GM19328 (cell line): ENCODE measurements around the gene VSX1.

Experiments
- ATAC-seq: cut with Tn5 transposase; IDR thresholded peaks from one replicate; pipeline ENCODE4 v1.9.1; 2021; ENCODE audit warnings: mild to moderate bottlenecking, moderate library complexity; ENCODE audit not compliant: unreplicated experiment

VSX1 gene

DNA sequence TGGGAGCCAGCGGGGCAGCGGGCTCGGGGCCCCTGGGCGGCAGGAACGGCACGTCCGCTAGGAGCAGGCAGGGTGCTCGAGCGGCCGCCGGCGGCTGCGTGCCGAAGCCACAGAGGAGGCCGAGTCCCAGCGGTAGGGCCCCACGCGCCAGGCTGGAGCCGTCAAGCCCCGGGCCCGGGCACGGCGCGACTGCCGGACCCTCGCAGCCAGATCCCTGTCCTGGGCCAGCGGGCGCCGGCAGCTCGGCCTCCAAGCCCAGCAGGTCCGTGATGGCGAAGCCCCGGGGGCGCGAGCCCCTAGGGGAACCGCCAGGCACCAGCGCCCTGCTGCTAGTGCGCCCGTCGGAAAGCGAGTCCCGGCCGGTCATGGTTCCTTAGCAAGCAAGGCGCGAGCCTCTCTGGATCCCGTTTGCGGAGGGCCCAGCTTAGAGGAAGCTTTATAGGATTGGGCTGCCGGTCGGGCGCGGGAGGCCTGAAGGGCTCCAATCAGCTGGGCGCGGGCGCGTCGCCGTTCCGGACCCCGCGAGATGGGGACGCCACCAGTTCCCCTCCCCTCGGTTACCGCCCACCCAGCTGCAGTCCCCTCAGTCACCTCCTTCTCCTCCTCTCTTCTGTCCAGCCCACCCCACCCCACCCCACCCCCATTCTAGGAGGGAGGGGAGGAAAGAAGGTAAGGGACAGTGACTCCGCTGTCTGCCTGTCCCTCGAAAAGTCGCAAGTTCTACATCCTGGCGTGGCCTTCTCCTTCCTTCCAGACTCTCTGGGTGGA, at the start of gene VSX1:
Gene VSX1, minus strand, starts transcription at position 412 of the 768 bp plus-strand sequence. Its CDS starts 45 bp downstream, at position 367.
- ATAC-seq, result no peak

DNA sequence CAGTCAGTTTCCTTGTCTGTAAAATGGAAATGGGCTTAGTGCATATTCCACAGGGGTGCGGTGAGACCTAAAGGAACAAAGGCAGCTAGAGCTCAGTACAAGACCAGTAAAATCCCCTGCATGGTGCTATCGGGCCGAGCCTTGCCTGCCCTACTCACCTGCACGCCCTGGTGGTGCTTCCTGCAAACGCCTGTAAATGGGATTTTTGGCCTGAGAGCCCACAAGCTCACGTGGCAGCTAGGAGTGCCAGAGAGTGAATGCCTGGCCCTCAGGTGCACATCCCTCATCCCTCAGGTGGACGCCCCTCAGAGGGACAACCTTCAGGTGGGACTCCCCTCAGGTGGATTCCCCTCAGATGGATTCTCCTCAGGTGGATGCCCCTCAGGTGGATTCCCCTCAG, 48.0 kb upstream of the VSX1 start:
- ATAC-seq, result no peak

DNA sequence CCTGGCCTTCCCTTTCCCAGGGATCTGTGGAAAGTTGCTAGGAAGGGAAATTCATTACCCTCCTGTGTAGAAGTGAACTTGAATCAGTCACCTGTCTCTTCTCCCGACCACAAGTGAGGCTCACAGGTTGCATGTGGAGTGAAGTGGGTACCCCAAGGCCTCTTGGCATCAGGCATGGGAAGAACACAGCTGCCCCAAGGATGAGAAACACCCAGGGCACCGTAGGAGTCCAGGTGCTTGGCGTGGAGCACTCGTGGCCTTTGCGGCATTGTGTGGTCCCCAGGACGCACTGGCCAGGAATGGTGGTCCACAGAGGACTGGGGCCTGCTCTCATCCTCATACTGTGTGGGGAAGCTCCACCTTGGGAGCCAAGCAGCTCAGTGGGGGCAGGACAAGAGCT, 47.5 kb upstream of the VSX1 start:
- no peak for ATAC-seq

DNA sequence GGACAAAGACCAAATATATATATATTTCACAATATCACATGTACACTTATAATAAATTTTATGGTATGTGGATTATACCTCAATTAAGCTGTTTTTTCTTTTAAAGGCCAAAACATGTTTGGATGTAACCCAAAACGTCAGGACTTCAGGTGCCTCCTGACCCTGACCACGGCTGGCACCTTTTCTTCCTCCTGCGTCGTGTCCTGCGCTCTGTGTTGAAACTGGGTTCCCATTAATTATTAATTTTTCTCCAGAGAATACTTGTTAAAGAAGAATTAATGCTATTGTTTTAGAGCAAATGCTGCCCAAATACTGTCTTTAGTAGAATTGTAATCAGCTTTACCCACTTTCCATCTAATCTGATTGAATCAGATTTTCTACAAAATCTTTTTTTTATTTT, 46.7 kb upstream of the VSX1 start:
- ATAC-seq, result no peak

DNA sequence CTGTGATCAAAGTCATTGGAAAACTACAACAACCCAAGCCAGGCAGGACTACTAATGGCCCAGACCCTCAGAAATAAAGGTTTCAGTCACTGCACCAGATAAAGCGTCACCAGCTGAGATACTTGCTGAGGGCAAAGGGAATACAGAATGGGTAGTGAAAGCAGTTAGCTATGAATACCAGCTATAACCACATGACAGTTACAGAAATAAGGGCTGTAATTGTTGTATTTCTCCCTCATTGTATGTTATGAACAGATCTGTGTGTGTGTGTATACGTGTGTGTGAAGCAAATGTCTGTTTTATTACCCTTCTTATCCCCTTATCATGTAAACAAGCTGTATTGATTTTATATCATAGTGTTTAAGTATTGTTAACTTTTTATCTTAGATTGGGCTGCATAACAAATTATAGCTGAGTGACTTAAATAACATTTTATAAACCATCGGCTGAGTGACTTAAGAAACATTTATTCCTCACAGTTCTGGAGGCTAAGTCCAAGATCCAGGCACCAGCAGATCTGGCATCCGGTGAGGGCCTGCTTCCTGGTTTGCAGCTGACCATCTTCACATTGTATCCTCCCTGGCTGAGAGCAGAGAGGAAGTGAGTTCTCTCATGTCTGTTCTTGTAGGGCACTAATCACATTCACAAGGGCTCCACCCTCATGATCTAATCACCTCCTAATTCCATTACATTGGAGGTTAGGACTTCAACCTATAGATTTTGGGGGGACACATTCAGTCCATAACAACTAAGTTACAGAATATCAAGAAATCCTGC, 46.0 kb upstream of the VSX1 start:
- no peak for ATAC-seq

DNA sequence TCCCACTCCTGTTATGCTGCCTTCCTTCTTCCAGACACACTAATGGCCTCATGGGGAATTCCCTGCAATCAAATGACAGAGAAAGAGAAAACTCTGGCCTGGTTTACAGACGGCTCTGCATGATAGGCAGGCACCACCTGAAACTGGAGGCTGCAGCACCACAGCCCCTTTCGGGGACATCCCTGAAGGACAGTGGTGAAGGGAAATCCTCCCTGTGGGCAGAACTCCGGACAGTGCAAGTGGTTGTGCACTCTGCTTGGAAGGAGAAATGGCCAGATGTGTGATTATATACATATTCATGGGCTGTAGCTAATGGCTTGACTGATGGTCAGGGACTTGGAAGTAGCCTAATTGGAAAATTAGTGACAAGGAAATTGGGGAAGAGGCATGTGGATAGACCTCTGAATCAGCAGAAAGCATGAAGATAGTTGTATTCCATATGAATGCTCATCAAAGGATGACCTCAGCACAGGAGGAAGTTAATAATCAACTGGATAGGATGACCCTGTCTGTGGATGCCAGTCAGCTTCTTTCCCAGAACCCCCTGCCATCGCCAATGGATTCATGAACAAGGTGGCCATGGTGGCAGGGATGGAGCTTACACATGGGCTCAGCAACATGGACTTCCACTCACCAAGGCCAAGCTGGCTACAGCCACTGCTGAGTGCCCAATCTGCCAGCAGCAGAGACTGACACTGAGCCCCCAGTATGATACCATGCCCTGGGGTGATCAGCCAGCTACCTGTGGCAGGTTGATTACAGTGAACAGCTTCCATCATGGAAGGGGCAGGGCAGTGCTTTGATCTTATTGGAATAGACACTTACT, 44.5 kb upstream of the VSX1 start:
- no peak for ATAC-seq

DNA sequence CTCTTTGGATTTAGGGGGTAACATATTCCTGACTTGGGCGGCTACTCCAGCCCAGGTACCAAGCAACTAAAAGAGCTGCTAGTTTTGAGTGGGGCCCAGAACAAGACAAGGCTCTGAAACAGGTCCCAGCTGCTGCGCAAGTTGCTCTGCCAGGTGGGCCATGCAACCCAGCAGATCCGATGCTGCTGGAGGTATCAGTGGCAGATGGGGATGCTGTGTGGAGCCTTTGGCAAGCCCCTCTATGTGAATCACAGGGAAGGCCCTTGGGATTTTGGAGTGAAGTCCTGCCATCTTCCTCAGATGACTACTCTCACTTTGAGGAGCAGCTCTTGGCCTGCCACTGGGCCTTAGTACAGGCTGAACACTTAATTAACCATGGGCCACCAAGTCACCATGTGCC, 43.7 kb upstream of the VSX1 start:
- no peak for ATAC-seq

DNA sequence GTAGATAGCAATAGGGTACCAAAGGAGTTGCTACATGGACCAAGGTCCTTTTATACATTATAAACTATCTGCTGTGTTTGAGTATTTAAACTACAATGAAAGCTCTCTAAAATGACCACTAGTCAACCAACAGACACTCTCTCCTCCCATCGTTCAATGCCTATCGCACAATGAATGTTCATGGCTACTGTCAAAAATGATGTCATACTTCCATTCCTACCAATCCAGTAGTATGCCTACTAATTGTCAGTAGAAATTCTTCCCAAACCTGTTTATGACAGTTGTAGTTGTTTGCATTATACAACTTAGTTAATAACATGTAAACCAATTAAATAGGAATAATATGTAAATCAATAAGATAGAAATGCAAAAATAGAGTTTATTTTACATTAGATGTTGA, 39.0 kb upstream of the VSX1 start:
- ATAC-seq, result no peak

DNA sequence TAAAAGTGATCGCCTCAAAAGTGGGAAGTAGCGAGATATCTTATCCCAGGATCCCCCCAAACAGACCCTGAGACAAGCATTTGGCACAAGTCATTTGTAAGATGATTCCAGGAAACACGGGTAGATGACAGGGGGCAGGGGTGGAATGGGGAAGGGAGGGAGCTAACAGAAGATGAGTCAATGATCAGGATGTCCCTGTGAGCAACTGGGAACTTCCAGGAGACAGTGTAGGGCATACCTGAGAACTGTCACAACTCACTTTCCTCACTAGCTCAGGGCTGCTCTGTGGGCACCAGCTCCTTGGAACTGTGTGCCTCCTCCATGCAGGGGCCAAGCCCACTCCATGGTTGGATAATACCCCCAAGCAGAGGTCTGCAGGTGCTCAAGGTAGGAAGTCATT, 38.5 kb upstream of the VSX1 start:
- no peak for ATAC-seq

DNA sequence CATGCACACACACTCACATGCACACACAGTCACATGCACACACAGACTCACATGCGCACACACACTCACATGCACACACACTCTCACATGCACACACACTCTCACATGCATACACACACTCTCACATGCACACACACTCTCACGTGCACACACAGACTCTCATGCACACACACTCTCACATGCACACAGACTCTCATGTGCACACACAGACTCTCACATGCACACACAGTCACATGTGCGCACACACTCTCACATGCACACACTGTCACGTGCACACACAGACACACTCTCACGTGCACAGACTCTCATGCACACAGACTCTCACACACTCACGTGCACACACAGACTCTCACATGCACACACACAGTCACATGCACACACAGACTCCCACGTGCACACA, 36.6 kb upstream of the VSX1 start:
- no peak for ATAC-seq

DNA sequence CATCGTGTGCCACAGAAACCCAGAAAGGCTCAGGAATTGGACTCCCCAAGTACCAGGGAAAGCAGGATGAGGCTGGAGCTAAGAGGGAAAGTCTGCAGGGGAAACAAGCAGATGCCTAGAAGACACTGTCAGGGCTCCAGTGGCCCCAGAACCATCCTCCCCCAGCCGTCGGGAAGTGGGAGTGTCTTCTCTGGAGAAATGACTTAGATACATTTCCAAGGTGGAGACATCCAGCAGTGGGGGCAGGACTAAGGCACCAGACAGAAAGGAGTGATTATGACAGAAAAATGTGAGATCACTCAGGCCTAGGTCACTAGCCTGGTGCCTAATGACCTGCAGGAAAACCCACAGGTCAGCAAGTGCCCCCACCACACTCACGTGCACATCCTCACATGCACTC, 36.0 kb upstream of the VSX1 start:
- no peak for ATAC-seq

DNA sequence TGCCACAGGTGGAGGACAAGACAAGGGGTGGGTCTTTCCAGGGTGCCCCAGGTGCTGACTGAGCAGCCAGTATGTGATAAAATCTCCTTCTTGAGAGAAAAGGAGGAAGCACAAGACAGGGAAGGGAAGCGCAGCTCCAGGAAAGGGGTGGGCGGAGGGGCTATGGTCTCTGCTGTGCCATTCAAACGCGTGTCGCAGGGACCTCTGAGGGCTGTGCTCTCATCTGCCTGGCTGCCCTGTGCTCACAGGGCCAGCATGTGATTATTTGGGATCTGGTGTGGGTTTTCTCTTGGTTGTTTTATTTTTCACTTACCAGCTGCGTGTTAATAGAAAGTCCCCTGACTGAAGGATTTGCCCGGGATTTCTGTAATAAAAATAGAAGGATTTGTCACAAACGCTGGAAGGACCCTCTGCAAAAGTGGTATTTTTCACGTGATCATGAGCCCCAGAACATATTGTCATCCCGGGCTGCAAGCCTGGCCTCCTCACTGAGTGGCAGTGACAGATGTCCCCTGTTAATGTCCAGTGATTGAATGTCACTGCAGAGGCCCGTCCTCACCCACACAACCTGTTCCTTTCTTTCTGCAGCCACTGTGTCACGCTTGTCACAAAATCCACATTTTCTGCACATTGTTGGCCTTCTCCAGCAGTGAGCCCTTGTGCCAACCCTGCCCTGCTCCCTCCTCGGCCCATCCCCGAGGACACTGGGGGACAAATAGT, 35.0 kb upstream of the VSX1 start:
- no peak for ATAC-seq

DNA sequence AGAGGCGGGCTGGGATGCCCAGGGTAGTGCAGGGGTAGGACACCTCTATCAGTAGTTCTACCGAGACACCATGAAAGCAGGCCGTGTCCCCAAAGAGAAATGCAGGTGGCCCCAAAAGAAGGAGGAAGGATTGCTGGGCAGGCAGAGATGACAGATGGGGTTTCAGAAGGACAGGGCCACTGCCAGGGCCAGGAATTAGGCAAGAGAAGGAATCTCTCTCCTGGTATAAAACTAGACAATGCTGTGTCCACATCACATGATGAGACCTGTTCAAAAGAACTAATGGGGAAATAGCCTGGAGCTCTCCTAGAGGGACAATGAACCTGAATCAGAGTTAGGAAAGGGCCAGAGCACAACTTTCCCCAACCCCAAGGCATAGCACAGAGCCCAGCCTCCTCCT, 21.6 kb upstream of the VSX1 start:
- ATAC-seq, result no peak

DNA sequence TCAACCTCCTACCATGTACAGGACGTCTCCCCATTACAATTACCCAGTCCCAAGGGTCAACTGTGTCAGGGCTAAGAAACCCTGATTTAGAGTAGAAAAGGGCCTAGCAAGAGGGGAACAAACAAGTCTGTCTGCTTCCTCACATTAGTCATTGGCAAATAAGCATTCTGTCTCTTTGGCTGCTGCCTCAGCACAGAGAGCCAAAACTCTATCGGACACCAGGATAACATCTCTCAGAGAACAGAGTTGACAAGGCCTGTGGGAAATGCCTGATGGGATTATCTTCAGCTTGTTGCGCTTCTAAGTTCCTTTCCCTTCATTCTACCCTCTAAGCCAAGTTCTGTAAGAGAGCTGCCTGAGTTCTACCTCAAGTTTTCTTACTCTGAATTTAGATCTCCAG, 19.0 kb upstream of the VSX1 start:
- ATAC-seq, result no peak

DNA sequence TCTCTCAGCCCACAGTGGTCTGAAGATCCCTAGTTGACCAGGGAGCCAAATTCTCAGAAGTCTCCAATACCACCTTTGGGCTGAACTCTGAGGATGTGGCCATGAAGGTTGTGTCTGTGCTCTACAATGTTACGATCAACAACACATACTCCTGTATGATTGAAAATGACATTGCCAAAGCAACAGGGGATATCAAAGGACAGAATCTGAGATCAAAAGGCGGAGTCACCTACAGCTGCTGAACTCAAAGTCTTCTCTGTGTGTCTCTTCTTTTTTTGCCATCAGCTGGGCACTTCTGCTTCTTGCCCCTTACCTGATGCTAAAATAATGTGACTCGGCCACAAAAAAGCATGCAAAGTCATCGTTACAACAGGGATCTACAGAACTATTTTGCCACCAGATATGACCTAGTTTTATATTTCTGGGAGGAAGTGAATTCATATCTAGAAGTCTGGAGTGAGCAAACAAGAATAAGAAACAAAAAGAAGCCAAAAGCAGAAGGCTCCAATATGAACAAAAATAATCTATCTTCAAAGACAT, 17.7 kb upstream of the VSX1 start:
- no peak for ATAC-seq

DNA sequence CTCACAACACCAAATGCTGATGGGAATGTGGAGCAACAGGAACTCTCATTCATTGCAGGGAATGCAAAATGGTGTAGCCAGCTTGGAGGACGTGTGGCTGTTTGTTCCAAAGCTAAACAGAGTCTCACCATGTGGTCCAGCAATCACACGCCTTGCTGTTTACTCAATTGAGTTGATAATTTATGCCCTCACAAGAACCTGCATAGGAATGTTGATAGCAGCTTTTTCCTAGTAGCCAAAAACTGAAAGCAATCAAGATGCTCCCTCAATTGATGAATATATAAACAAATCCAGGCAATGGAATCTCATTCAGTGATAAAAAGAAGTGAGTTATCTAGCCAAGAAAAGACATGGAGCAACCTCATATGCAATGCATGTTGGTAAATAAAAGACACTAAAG, 15.6 kb upstream of the VSX1 start:
- no peak for ATAC-seq

DNA sequence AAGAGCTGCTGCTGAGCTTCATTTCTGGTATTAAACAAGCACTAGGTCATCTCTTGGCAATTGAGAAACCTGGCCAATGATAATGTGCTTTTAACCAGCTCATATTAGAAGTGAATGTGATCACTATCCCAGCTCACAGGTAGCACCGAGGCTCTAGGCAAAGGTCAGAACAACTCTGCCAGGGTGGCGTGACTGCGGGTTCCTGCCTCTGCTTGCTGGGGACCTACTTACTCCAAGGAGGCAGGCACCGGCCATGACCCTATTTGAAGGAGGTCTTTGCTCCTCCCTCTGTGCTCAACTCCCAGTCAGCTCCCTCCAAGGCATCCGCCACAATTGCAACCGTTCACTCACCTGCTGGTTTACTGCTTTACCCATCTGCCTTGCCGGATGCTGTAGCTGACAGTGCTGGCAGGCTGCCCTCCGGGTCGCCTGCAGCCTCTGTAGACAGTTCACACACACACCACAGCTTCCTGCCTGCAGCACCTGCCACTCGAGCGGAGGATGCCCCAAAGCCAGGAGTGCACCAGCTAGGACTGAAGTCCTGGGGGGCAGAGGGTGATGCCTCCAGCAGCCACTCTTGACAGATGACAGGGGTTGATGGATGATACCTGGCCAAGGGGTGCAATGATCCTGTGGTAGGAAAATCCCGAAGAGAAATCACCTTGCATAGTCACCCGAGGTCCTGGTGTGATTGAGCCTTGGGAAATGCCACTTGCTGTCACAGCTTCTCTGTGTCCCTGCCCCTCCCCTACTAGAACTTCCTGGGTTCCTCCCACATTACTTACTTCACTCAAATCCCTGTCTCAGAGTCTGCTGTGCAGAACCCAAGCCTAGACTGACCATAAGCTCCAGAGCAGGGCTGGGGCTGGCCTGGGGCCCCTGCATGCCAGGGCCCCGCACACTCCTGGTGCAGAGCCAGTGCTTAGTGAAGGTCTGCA, 8.8 kb upstream of the VSX1 start:
- no peak for ATAC-seq

DNA sequence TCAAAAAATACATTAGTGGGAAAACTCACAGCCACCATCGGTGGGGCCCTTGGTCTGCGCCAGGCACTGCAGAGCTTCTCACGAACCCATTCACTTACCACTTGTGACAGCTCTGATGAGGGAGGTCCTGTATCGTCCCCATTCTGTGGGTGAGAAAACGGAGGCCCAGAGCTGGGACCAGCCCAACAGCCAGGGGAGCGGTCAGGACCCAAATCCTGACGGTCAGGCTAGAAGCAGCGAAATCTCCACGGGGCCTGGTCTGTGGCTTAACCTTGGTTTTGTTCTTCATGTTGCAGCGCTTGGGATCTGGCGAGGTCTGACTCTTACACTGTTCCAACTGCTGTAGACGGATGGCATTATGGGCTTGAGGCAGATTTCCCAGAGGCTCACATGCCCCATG, 7.7 kb upstream of the VSX1 start:
- no peak for ATAC-seq

DNA sequence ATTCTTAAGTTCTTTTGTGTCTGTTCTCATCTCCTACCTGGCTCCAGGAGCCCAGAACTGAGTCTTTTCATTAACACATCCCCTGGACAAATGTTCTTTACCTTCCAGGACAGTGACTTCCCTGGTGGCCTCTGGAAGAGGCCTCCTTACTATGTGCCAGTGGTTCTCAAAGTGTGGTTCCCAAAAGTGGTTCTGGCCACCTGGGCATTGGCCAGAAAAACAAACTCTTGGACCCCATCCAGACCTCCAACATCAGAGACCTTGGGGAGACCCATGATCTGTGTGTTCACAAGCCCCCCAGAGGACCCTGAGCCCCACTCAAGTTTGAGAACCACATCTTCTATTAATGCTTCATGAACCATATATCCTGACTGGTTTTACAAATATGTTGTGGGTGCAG, 7.2 kb upstream of the VSX1 start:
- no peak for ATAC-seq

DNA sequence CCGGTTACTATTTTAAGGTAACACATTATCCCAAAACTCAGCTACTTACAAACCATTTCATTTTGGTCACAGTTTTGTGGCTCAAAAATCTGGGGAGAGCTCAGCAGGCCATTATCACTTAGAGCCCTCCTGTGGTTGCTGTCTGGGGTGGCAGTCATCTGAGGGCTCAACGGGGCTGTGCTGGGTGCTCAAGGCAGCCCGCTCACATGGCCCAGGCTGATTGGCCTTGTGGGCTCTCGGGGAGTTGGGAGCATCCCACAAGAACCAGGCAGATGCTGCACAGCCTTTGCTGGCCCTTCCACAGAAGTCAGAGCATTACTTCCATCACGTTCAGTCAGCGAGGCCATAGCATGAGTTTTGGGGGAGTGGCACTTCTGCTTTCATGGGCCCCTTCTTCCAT, 6.3 kb upstream of the VSX1 start:
- ATAC-seq, result no peak
